GM23338 (cell line): ENCODE measurements around the gene PIGB. TPM values are rescaled to one million over a fixed set of nuclear protein-coding genes. Genes with fewer than 3 reads are reported as not detected.
A peak's percentile ranks its signal among the peaks of the same experiment; 100 is the strongest.
"Not testable (repeated sequence)": the region's sequence is repeated elsewhere in the genome, so short reads cannot be mapped to it uniquely, and the experiment has no call there.

ENCODE experiments used
- ATAC-seq: fragments of 200-7000 bp; cut with Tn5 transposase; 3 replicates; pipeline ENCODE4 v1.9.1; 2020
- DNase-seq: peaks from one replicate; pipeline ENCODE4 v3.0.0-alpha.2; 2015; ENCODE audit warnings: low spot score
- H2AFZ ChIP-seq: fragments of 200-600 bp; sonication (generic); 2 replicates; pipeline ENCODE4 v1.8.0; 2016; ENCODE audit warnings: antibody characterized with exemption, mild to moderate bottlenecking, moderate library complexity
- H3F3A ChIP-seq: fragments of 200-600 bp; sonication (generic); replicated peaks from 2 replicates; pipeline ENCODE4 v1.8.0; 2017; ENCODE audit warnings: antibody characterized with exemption, mixed run types, low read depth
- H3K27ac ChIP-seq: fragments of 200-600 bp; sonication (generic); 2 replicates; pipeline ENCODE4 v1.6.1; 2016; ENCODE audit warnings: low read depth
- H3K27me3 ChIP-seq: fragments of 200-600 bp; sonication (generic); 2 replicates; pipeline ENCODE4 v1.8.0; 2016; ENCODE audit warnings: mild to moderate bottlenecking, mixed run types, moderate library complexity; ENCODE audit not compliant: insufficient read depth
- H3K36me3 ChIP-seq: fragments of 200-600 bp; sonication (generic); 2 replicates; pipeline ENCODE4 v1.8.0; 2016; ENCODE audit warnings: mild to moderate bottlenecking; ENCODE audit not compliant: insufficient read depth
- H3K4me1 ChIP-seq: fragments of 200-600 bp; sonication (generic); 2 replicates; pipeline ENCODE4 v1.8.0; 2016; ENCODE audit warnings: mild to moderate bottlenecking, moderate library complexity; ENCODE audit not compliant: insufficient read depth
- H3K4me2 ChIP-seq: fragments of 200-600 bp; sonication (generic); 2 replicates; pipeline ENCODE4 v1.7.1; 2017; ENCODE audit warnings: mixed run types
- H3K4me3 ChIP-seq: fragments of 200-600 bp; sonication (generic); 2 replicates; pipeline ENCODE4 v1.6.1; 2016; ENCODE audit warnings: mixed run types
- H3K79me2 ChIP-seq: fragments of 200-600 bp; sonication (generic); replicated peaks from 2 replicates; pipeline ENCODE4 v1.8.0; 2017; ENCODE audit warnings: mild to moderate bottlenecking; ENCODE audit not compliant: insufficient read depth
- H3K9me2 ChIP-seq: fragments of 200-600 bp; sonication (generic); 2 replicates; pipeline ENCODE4 v1.8.0; 2017; ENCODE audit not compliant: insufficient read depth
- H4K20me1 ChIP-seq: fragments of 200-600 bp; sonication (generic); replicated peaks from 2 replicates; pipeline ENCODE4 v1.8.0; 2017; ENCODE audit warnings: mild to moderate bottlenecking; ENCODE audit not compliant: insufficient read depth
- H3K27ac Mint-ChIP-seq: 2 replicates; pipeline ENCODE4 v1.8.0; 2020; ENCODE audit warnings: inconsistent platforms, mild to moderate bottlenecking, moderate library complexity, mixed read lengths
- H3K27me3 Mint-ChIP-seq: 3 replicates; pipeline ENCODE4 v1.8.0; 2022; ENCODE audit warnings: low read depth, mild to moderate bottlenecking, moderate library complexity, mixed read lengths, inconsistent platforms; ENCODE audit not compliant: insufficient read depth, poor library complexity
- H3K36me3 Mint-ChIP-seq: 3 replicates; pipeline ENCODE4 v1.8.0; 2021; ENCODE audit warnings: low read depth, mild to moderate bottlenecking, inconsistent platforms, moderate library complexity, mixed read lengths
- H3K4me1 Mint-ChIP-seq: 3 replicates; pipeline ENCODE4 v1.8.0; 2020; ENCODE audit warnings: mild to moderate bottlenecking, inconsistent platforms, mixed read lengths
- H3K4me3 Mint-ChIP-seq: 3 replicates; pipeline ENCODE4 v1.8.0; 2021; ENCODE audit warnings: moderate library complexity, mild to moderate bottlenecking, inconsistent platforms, mixed read lengths
- H3K9me3 Mint-ChIP-seq: 3 replicates; pipeline ENCODE4 v1.8.0; 2020; ENCODE audit warnings: moderate library complexity, mild to moderate bottlenecking, inconsistent platforms, mixed read lengths
- ETS1 ChIP-seq: IDR thresholded peaks from 2 replicates; pipeline ENCODE4 v1.6.1; 2016; ENCODE audit warnings: antibody characterized with exemption
- EZH2 ChIP-seq: fragments of 200-600 bp; sonication (generic); IDR thresholded peaks from one replicate; pipeline ENCODE4 v1.8.0; 2017; ENCODE audit warnings: antibody characterized with exemption, mild to moderate bottlenecking, low read depth; ENCODE audit not compliant: unreplicated experiment
- EZH2phosphoT487 ChIP-seq: fragments of 200-600 bp; sonication (generic); IDR thresholded peaks from one replicate; pipeline ENCODE4 v1.8.1; 2018; ENCODE audit warnings: antibody characterized with exemption; ENCODE audit not compliant: unreplicated experiment
- JUNB ChIP-seq: IDR thresholded peaks from one replicate; pipeline ENCODE4 v1.6.1; 2016; ENCODE audit warnings: antibody characterized with exemption; ENCODE audit not compliant: unreplicated experiment
- POLR2AphosphoS5 ChIP-seq: IDR thresholded peaks from 2 replicates; pipeline ENCODE4 v1.6.1; 2016; ENCODE audit warnings: antibody characterized with exemption, low read depth
- ZNF114 ChIP-seq: fragments of 250-450 bp; sonication (Bioruptor Pico); IDR thresholded peaks from 2 replicates; pipeline ENCODE4 v1.5.0; 2020; ENCODE audit warnings: mild to moderate bottlenecking, moderate library complexity
- ZNF331 ChIP-seq: fragments of 250-450 bp; sonication (Bioruptor Pico); IDR thresholded peaks from 2 replicates; pipeline ENCODE4 v1.5.0; 2020; ENCODE audit warnings: low read depth, mild to moderate bottlenecking, moderate library complexity
- polyA plus RNA-seq: library from polyadenylated mRNA; unstranded; fragments of >200 nt; fragmentation: Nextera tagmentation; extraction: Ambion mirVana; gene quantifications from 2 replicates; pipeline ENCODE4 v1.2.1, GENCODE V29; 2016
- total RNA-seq: library from RNA; depleted of rRNA; stranded (reverse); fragments of >200 nt; shearing (Covaris generic); gene quantifications from 2 replicates; pipeline ENCODE4 v1.2.3, GENCODE V29; 2014
- TF ChIP-seq, protein P1 (sequence below), 2 experiments: fragments of 200-600 bp in 1 of 2; sonication (generic) in 1 of 2; conservative IDR thresholded peaks; 2 replicates each; pipeline versions ENCODE4 v1.5.1 to v1.6.1; 2016 to 2017; ENCODE audit warnings: antibody characterized with exemption in 2 of 2, low read depth in 2 of 2, mild to moderate bottlenecking in 2 of 2, moderate library complexity in 1 of 2
- TF ChIP-seq, protein P2 (sequence below): IDR thresholded peaks from one replicate; pipeline ENCODE4 v1.6.1; 2018; ENCODE audit warnings: antibody characterized with exemption; ENCODE audit not compliant: unreplicated experiment

PIGB gene
- total and polyA plus RNA-seq, 2 experiments from 2014 or later: 6.1 to 9.0 TPM

GRCh38 chr15:55290528-55291057, 28.4 kb upstream of the PIGB start:
- Histone ChIP-seq H3K27me3 (peaks cover 11% of the 10 kb centered on the region), H2AFZ (peak overlapping the region; percentile 100; the same call in 1 of the 2 replicates), H4K20me1 (no peaks in the 10 kb centered on the region), H3K9me2 (no peaks in the 10 kb centered on the region), H3K4me1 (peaks cover 6% of the 10 kb centered on the region), H3K4me2 (peak overlapping the region; percentile 73), H3K4me3 (peak overlapping the region; percentile 89), H3K27ac (no peak overlapping the region), H3F3A (no peaks in the 10 kb centered on the region), H3K36me3 (no peaks in the 10 kb centered on the region), H3K79me2 (no peaks in the 10 kb centered on the region)
- peak; percentile 87 for ATAC-seq
- Mint-ChIP-seq H3K9me3 (no peaks in the 10 kb centered on the region), H3K4me3 (peak overlapping the region; percentile 79), H3K36me3 (no peaks in the 10 kb centered on the region; the same call in 2 of the 3 replicates), H3K27ac (no peak overlapping the region), H3K4me1 (peaks cover 6% of the 10 kb centered on the region; the same call in 1 of the 3 replicates), H3K27me3 (peaks cover 8% of the 10 kb centered on the region)
- DNase-seq: peak; percentile 93
- TF ChIP-seq, protein P1, sequence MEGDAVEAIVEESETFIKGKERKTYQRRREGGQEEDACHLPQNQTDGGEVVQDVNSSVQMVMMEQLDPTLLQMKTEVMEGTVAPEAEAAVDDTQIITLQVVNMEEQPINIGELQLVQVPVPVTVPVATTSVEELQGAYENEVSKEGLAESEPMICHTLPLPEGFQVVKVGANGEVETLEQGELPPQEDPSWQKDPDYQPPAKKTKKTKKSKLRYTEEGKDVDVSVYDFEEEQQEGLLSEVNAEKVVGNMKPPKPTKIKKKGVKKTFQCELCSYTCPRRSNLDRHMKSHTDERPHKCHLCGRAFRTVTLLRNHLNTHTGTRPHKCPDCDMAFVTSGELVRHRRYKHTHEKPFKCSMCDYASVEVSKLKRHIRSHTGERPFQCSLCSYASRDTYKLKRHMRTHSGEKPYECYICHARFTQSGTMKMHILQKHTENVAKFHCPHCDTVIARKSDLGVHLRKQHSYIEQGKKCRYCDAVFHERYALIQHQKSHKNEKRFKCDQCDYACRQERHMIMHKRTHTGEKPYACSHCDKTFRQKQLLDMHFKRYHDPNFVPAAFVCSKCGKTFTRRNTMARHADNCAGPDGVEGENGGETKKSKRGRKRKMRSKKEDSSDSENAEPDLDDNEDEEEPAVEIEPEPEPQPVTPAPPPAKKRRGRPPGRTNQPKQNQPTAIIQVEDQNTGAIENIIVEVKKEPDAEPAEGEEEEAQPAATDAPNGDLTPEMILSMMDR (conservative IDR thresholded peaks at IDR 0.05; ENCODE audit: low read depth in 2 of 2): peak; percentile 85 to 87
- no peak for TF ChIP-seq POLR2AphosphoS5

- Histone ChIP-seq H3K4me2 (no peak overlapping the region), H3K27me3 (no peaks in the 10 kb centered on the region), H3K36me3 (no peaks in the 10 kb centered on the region), H3F3A (no peaks in the 10 kb centered on the region), H3K4me1 (no peaks in the 10 kb centered on the region), H3K27ac (no peak overlapping the region), H3K79me2 (no peaks in the 10 kb centered on the region), H4K20me1 (no peaks in the 10 kb centered on the region), H3K9me2 (no peaks in the 10 kb centered on the region), H3K4me3 (no peak overlapping the region), H2AFZ (no peak overlapping the region)
- Mint-ChIP-seq H3K36me3 (peaks cover 25% of the 10 kb centered on the region; the same call in 2 of the 3 replicates), H3K9me3 (peaks cover 37% of the 10 kb centered on the region), H3K27me3 (peaks cover 6% of the 10 kb centered on the region), H3K4me3 (no peak overlapping the region), H3K27ac (no peak overlapping the region), H3K4me1 (no peaks in the 10 kb centered on the region)
- DNase-seq (no peak), ATAC-seq (no peak)
- TF ChIP-seq EZH2 (no peak), ZNF331 (CRISPR knock-in tag) (no peak), JUNB (no peak), ZNF114 (CRISPR knock-in tag) (no peak), POLR2AphosphoS5 (no peak), EZH2phosphoT487 (no peak), ETS1 (no peak)
- TF ChIP-seq, protein P1 (conservative IDR thresholded peaks at IDR 0.05; ENCODE audit: low read depth in 2 of 2): no peak
- TF ChIP-seq, protein P2, sequence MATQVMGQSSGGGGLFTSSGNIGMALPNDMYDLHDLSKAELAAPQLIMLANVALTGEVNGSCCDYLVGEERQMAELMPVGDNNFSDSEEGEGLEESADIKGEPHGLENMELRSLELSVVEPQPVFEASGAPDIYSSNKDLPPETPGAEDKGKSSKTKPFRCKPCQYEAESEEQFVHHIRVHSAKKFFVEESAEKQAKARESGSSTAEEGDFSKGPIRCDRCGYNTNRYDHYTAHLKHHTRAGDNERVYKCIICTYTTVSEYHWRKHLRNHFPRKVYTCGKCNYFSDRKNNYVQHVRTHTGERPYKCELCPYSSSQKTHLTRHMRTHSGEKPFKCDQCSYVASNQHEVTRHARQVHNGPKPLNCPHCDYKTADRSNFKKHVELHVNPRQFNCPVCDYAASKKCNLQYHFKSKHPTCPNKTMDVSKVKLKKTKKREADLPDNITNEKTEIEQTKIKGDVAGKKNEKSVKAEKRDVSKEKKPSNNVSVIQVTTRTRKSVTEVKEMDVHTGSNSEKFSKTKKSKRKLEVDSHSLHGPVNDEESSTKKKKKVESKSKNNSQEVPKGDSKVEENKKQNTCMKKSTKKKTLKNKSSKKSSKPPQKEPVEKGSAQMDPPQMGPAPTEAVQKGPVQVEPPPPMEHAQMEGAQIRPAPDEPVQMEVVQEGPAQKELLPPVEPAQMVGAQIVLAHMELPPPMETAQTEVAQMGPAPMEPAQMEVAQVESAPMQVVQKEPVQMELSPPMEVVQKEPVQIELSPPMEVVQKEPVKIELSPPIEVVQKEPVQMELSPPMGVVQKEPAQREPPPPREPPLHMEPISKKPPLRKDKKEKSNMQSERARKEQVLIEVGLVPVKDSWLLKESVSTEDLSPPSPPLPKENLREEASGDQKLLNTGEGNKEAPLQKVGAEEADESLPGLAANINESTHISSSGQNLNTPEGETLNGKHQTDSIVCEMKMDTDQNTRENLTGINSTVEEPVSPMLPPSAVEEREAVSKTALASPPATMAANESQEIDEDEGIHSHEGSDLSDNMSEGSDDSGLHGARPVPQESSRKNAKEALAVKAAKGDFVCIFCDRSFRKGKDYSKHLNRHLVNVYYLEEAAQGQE: no peak
These were observed 21.7 kb upstream of the PIGB start for GRCh38 chr15:55297315-55297714.

DNA sequence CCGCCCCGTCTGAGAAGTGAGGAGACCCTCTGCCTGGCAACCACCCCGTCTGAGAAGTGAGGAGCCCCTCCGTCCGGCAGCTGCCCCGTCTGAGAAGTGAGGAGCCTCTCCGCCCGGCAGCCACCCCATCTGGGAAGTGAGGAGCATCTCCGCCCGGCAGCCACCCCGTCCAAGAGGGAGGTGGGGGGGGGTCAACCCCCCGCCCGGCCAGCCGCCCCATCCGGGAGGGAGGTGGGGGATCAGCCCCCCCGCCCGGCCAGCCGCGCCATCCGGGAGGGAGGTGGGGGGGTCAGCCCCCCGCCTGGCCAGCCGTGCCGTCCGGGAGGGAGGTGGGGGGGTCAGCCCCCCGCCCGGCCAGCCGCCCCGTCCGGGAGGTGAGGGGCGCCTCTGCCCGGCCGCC, 16.2 kb upstream of the PIGB start:
- DNase-seq, H3K27me3 ChIP-seq, H3K4me1 Mint-ChIP-seq: not testable (repeated sequence)

More for the DNA sequence above, 16.2 kb upstream of the PIGB start:
- ATAC-seq, H3K4me2 ChIP-seq, H3K9me2 ChIP-seq, H3K27ac ChIP-seq, H3K4me3 ChIP-seq, H3K27me3 Mint-ChIP-seq, H2AFZ ChIP-seq, H3K4me3 Mint-ChIP-seq, H3K79me2 ChIP-seq, H3K36me3 ChIP-seq, H4K20me1 ChIP-seq, H3K4me1 ChIP-seq, H3F3A ChIP-seq, H3K27ac Mint-ChIP-seq: not testable (repeated sequence)
- Mint-ChIP-seq H3K9me3 (peaks cover 56% of the 10 kb centered on the region), H3K36me3 (peaks cover 49% of the 10 kb centered on the region)
